Measurements from ENCODE around the gene MEMO1. TPM values are rescaled to one million over a fixed set of nuclear protein-coding genes. Genes with fewer than 3 reads are reported as not detected.

Gene MEMO1
- total RNA-seq, 1 experiment from 2014 or later, result 44.7 TPM

DNA sequence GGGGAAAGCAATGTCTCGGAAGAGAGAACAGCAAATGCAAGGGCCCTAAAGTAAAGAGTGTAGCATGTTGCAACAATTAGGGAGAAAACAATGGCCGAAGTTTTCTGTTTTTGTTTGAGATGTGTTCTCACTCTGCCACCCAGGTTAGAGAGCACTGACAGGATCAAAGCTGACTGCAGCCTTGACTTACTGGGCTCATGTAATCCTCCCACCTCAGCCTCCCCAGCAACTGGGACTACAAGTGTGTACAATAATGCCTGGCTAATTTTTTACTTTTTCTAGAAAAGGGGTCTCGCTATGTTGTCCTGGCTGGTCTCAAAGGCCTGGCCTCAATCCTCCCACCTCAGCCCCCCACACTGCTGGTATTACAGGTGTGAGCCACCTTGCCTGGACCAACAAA is 23.9 kb downstream of the MEMO1 start:
- no TSS peak for BruUV-seq (replicated peaks)
- DNase-seq (ENCODE audit: low read depth, low spot score) (no peak), ATAC-seq (no peak)
- Histone ChIP-seq H3K27me3 (ENCODE audit: insufficient read depth, low read length) (no peaks in the 10 kb centered on the region), H3K9me3 (ENCODE audit: control insufficient read depth in 1 of 2, insufficient read depth in 1 of 2, low read depth in 1 of 2, low read length in 2 of 2) (no peaks in the 10 kb centered on the region), H3K9me2 (ENCODE audit: insufficient read depth) (no peaks in the 10 kb centered on the region), H3K4me2 (ENCODE audit: low read length) (no peak overlapping the region), H3K27ac (ENCODE audit: low read depth, low read length) (no peak overlapping the region), H3K9ac (ENCODE audit: low read length) (no peak overlapping the region), H2AFZ (ENCODE audit: low read depth, low read length, poor library complexity, severe bottlenecking) (no peak overlapping the region), H3K4me1 (ENCODE audit: control insufficient read depth in 1 of 2, insufficient read depth in 2 of 2, low read length in 2 of 2) (no peaks in the 10 kb centered on the region), H3K4me3 (replicated peaks in 1 of 2; ENCODE audit: low read depth in 1 of 2, low read length in 2 of 2) (no peak overlapping the region), H4K20me1 (ENCODE audit: insufficient read depth) (peaks cover 3% of the 10 kb centered on the region; the same call in 1 of the 2 replicates), H3K79me2 (ENCODE audit: insufficient read depth, low read length) (peaks cover 92% of the 10 kb centered on the region), H3K36me3 (ENCODE audit: control insufficient read depth in 1 of 2, insufficient read depth in 2 of 2, low read length in 2 of 2) (no peaks in the 10 kb centered on the region)
- POLR2A ChIA-PET, result interaction anchor here (1.0 kb wide), 1 partner anchor 76 kb away, joined by 3 read pairs; the partner anchor contains the start of gene SPAST
- CTCF ChIA-PET, result no interaction called here
- no peak for TF ChIP-seq CEBPB (IDR thresholded peaks at IDR 0.05; ENCODE audit: low read depth)
- no peak for TF ChIP-seq TCF7L2 (IDR thresholded peaks at IDR 0.05; ENCODE audit: borderline replicate concordance, extremely low read depth, insufficient read depth, insufficient read length)
- TF ChIP-seq, protein P1, sequence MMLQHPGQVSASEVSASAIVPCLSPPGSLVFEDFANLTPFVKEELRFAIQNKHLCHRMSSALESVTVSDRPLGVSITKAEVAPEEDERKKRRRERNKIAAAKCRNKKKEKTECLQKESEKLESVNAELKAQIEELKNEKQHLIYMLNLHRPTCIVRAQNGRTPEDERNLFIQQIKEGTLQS (IDR thresholded peaks at IDR 0.05), result no peak
- TF ChIP-seq ZNF274 (IDR thresholded peaks at IDR 0.05; ENCODE audit: low read depth, low read length), result no peak
- no peak for TF ChIP-seq ELF1 (IDR thresholded peaks at IDR 0.05; ENCODE audit: borderline replicate concordance, low read depth)
- TF ChIP-seq, protein P2, sequence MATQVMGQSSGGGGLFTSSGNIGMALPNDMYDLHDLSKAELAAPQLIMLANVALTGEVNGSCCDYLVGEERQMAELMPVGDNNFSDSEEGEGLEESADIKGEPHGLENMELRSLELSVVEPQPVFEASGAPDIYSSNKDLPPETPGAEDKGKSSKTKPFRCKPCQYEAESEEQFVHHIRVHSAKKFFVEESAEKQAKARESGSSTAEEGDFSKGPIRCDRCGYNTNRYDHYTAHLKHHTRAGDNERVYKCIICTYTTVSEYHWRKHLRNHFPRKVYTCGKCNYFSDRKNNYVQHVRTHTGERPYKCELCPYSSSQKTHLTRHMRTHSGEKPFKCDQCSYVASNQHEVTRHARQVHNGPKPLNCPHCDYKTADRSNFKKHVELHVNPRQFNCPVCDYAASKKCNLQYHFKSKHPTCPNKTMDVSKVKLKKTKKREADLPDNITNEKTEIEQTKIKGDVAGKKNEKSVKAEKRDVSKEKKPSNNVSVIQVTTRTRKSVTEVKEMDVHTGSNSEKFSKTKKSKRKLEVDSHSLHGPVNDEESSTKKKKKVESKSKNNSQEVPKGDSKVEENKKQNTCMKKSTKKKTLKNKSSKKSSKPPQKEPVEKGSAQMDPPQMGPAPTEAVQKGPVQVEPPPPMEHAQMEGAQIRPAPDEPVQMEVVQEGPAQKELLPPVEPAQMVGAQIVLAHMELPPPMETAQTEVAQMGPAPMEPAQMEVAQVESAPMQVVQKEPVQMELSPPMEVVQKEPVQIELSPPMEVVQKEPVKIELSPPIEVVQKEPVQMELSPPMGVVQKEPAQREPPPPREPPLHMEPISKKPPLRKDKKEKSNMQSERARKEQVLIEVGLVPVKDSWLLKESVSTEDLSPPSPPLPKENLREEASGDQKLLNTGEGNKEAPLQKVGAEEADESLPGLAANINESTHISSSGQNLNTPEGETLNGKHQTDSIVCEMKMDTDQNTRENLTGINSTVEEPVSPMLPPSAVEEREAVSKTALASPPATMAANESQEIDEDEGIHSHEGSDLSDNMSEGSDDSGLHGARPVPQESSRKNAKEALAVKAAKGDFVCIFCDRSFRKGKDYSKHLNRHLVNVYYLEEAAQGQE (IDR thresholded peaks at IDR 0.05; ENCODE audit: low read depth), result no peak
- TF ChIP-seq POLR2AphosphoS5 (IDR thresholded peaks at IDR 0.05; ENCODE audit: low read depth, low read length), result no peak
- no peak for TF ChIP-seq RAD21 (IDR thresholded peaks at IDR 0.05; ENCODE audit: low read depth)
- RAD21 ChIA-PET (ENCODE audit: low non-redundant PET in 1 of 2, low total read pairs in 2 of 2, uncharacterized antibody in 2 of 2, unreplicated experiment in 2 of 2), result no interaction called here
- intact Hi-C loops (cut with micrococcal nuclease), result no loop called here

Data from HCT116 (cell line).